ENCODE measurements around the gene PRORP.
"Not testable (repeated sequence)": the region's sequence is repeated elsewhere in the genome, so short reads cannot be mapped to it uniquely, and the experiment has no call there.

PRORP gene

GRCh38 chr14:35088514-35088913 lies 33.8 kb upstream of the PRORP start:
- in situ Hi-C loops (cut with HindIII; ENCODE audit: low sequenced_read_pairs), result no loop called here
- H3K4me3 ChIP-seq (ENCODE audit: low read depth, low read length), result no peak overlapping the region
- no peak for TF ChIP-seq CTCF (IDR thresholded peaks at IDR 0.05; ENCODE audit: low read depth, low read length, missing control alignments)
- DNase-seq (ENCODE audit: low read depth), result no peak

GRCh38 chr14:35094645-35095044 lies 27.7 kb upstream of the PRORP start:
- H3K4me3 ChIP-seq (ENCODE audit: low read depth, low read length); in situ Hi-C loops (cut with HindIII; ENCODE audit: low sequenced_read_pairs); DNase-seq (ENCODE audit: low read depth): not testable (repeated sequence)

- in situ Hi-C loops (cut with HindIII; ENCODE audit: low sequenced_read_pairs), result no loop called here
- no peak overlapping the region for H3K4me3 ChIP-seq (ENCODE audit: low read depth, low read length)
- no peak for DNase-seq (ENCODE audit: low read depth)
- no peak for TF ChIP-seq CTCF (IDR thresholded peaks at IDR 0.05; ENCODE audit: low read depth, low read length, missing control alignments)
Observed at GRCh38 chr14:35107866-35108265, 14.5 kb upstream of the PRORP start.

- no peak for DNase-seq (ENCODE audit: low read depth)
- in situ Hi-C loops (cut with HindIII; ENCODE audit: low sequenced_read_pairs), result no loop called here
- no peak for TF ChIP-seq CTCF (IDR thresholded peaks at IDR 0.05; ENCODE audit: low read depth, low read length, missing control alignments)
- no peak overlapping the region for H3K4me3 ChIP-seq (ENCODE audit: low read depth, low read length)
Observed at GRCh38 chr14:35112641-35113040, 9.7 kb upstream of the PRORP start.

- DNase-seq (ENCODE audit: low read depth), result no peak
- in situ Hi-C loops (cut with HindIII; ENCODE audit: low sequenced_read_pairs), result no loop called here
- TF ChIP-seq CTCF (IDR thresholded peaks at IDR 0.05; ENCODE audit: low read depth, low read length, missing control alignments), result no peak
Observed at GRCh38 chr14:35113308-35113950, 8.9 kb upstream of the PRORP start.

GRCh38 chr14:35114036-35114435 lies 8.3 kb upstream of the PRORP start:
- no peak for TF ChIP-seq CTCF (IDR thresholded peaks at IDR 0.05; ENCODE audit: low read depth, low read length, missing control alignments)
- H3K4me3 ChIP-seq (ENCODE audit: low read depth, low read length), result no peak overlapping the region
- DNase-seq (ENCODE audit: low read depth), result no peak
- in situ Hi-C loops (cut with HindIII; ENCODE audit: low sequenced_read_pairs), result no loop called here

More at GRCh38 chr14:35113308-35113950, 8.9 kb upstream of the PRORP start:
- no peak overlapping the region for H3K4me3 ChIP-seq (ENCODE audit: low read depth, low read length)

- in situ Hi-C loops (cut with HindIII; ENCODE audit: low sequenced_read_pairs), result no loop called here
- H3K4me3 ChIP-seq (ENCODE audit: low read depth, low read length), result no peak overlapping the region
- TF ChIP-seq CTCF (IDR thresholded peaks at IDR 0.05; ENCODE audit: low read depth, low read length, missing control alignments), result no peak
- DNase-seq (ENCODE audit: low read depth), result no peak
Observed at GRCh38 chr14:35116242-35116641, 6.1 kb upstream of the PRORP start.

Data from astrocyte of the cerebellum (primary cell).